ENCODE measurements around the gene WRNIP1. TPM values are rescaled to one million over a fixed set of nuclear protein-coding genes. Genes with fewer than 3 reads are reported as not detected.

WRNIP1 gene
- total RNA-seq, 2 experiments from 2014 or later, result 57.8 to 60.4 TPM

DNA sequence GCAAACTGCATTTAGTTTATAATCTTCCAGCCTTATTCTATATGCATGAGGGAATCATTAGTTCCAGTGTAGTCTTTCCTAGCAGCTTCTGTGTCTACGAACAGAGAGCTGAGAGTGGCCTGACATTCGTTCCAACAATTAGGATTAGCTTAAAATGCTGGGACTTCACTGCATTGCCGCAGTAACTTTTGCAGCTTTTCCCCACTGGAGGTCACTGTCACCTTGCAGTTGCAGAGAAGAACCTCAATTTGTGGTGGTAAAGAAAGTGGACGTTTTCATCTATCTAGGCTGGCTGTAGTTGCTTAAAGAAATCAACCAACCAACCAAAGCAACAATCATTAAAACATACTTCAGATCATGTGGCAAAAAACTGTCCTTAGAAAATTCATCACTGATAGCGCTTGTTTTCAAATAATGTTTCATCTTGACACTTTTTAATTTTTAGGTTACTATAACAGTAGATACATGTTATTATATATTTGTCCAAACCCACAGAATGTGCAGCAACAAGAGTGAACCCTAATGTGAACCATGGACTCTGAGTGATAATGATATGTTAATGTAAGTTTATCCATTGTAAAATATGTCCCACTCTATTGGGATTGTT is 26.7 kb upstream of the WRNIP1 start:
- POLR2A ChIA-PET, result no interaction called here
- CTCF ChIA-PET, result interaction anchor here (0.6 to 2.8 kb wide), 4 partner anchors 12 to 122 kb away, joined by 3 to 18 read pairs (median 6); partner anchors contain the start of genes MYLK4, SERPINB1 and WRNIP1

GRCh38 chr6:2739335-2739734 is 25.9 kb upstream of the WRNIP1 start:
- ChIA-PET CTCF (interaction anchor here (0.7 to 2.8 kb wide), 2 partner anchors 11 to 33 kb away, joined by 4 to 18 read pairs; partner anchors contain the start of gene MYLK4), POLR2A (no interaction called here)

GRCh38 chr6:2740581-2740980 is 24.6 kb upstream of the WRNIP1 start:
- ChIA-PET CTCF (interaction anchor here (1.2 kb wide), 1 partner anchor 10 kb away, joined by 3 read pairs; no protein-coding TSS in a partner anchor), POLR2A (no interaction called here)

GRCh38 chr6:2741756-2742155 is 23.4 kb upstream of the WRNIP1 start:
- CTCF ChIA-PET, result no interaction called here
- POLR2A ChIA-PET, result no interaction called here

- ChIA-PET POLR2A (no interaction called here), CTCF (no interaction called here)
These were observed 21.6 kb upstream of the WRNIP1 start for GRCh38 chr6:2743280-2744208.

- ChIA-PET CTCF (no interaction called here), POLR2A (no interaction called here)
These were observed 20.9 kb upstream of the WRNIP1 start for GRCh38 chr6:2744209-2744771.

DNA sequence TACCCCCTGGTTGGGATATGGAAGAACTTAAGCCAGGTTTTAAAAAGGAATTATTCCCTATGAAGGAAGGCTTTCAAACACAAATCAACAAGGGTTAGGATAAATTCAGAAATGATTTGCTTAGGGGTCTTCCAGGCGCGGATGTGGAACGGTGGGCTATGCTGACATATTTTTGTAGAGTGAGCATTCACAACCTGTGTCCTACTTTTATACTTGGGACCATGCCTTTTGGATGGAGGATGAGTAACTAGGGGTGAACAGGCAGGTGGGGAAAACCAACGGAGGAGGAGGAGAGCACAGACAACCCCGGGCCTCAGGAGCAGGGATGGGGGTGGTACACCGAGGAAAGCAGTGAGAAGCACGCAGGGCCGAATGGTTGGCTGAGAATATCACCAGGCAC is 20.4 kb upstream of the WRNIP1 start:
- CTCF ChIA-PET, result no interaction called here
- POLR2A ChIA-PET, result no interaction called here

- CTCF ChIA-PET, result no interaction called here
- POLR2A ChIA-PET, result no interaction called here
These were observed 19.9 kb upstream of the WRNIP1 start for GRCh38 chr6:2745246-2745645.

GRCh38 chr6:2746557-2747061 is 18.6 kb upstream of the WRNIP1 start:
- CTCF ChIA-PET, result no interaction called here
- POLR2A ChIA-PET, result no interaction called here

GRCh38 chr6:2748183-2748582 is 17.0 kb upstream of the WRNIP1 start:
- CTCF ChIA-PET, result interaction anchor here (1.3 kb wide), 1 partner anchor 17 kb away, joined by 4 read pairs; the partner anchor contains the start of gene WRNIP1
- POLR2A ChIA-PET, result no interaction called here

GRCh38 chr6:2749969-2750600 is 15.1 kb upstream of the WRNIP1 start:
- POLR2A ChIA-PET, result interaction anchor here (1.0 kb wide), 1 partner anchor 1268 kb away, joined by 5 read pairs; no protein-coding TSS in a partner anchor

DNA sequence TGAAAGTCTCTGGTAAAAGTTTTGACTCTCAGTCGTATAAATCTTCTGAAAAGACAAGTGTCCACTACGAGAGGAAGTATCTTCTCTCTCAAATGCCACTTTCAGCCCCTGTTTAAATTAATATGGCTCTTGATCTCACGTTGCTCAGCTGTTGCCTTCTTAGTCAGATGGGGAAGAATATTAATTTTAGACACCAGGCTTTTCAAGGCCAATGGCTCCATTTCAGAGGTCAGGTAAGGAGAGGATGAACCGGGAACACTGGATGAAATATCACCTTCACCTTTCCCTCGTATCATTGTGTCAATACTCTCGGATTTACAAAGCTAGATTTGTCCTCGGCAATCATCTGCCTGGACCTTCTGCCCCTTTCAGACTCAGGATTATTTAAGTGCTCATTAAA is 14.4 kb upstream of the WRNIP1 start, which contains the start of gene MYLK4:
MYLK4 (minus strand) TSS at position 91 of the 400 bp plus-strand sequence. CDS start 1,628 bp downstream, outside the sequence.
- ChIA-PET CTCF (interaction anchor here (0.6 to 3.4 kb wide), 11 partner anchors 8 to 1155 kb away, joined by 3 to 18 read pairs (median 6); no protein-coding TSS in a partner anchor), POLR2A (interaction anchor here (1.0 kb wide), 1 partner anchor 1267 kb away, joined by 5 read pairs; no protein-coding TSS in a partner anchor)

More at GRCh38 chr6:2749969-2750600, 15.1 kb upstream of the WRNIP1 start:
- CTCF ChIA-PET, result interaction anchor here (0.6 to 3.4 kb wide), 12 partner anchors 9 to 1154 kb away, joined by 3 to 18 read pairs (median 5); no protein-coding TSS in a partner anchor

DNA sequence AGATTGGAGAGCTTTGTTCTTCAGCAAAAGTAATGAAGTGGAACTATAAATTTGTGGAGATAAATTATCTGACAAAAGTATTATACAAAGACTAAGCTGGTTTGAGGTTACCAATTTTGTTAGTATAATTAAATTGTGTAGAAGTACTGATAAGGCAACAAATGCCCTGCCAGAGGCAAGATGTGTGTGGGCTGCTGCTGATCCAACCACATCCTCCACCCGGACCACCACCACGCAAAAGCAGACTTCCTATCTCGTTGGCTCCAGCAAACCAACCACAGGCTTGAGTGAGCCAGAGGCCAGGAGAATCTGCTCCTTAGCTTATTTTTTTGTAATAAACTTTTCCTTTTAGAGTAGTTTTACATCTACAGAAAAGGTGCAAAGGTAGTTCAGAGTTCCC is 13.3 kb upstream of the WRNIP1 start:
- ChIA-PET CTCF (interaction anchor here (3.3 to 3.4 kb wide), 2 partner anchors 9 to 14 kb away, joined by 16 to 18 read pairs; no protein-coding TSS in a partner anchor), POLR2A (no interaction called here)

GRCh38 chr6:2752477-2753109 is 12.6 kb upstream of the WRNIP1 start:
- CTCF ChIA-PET, result no interaction called here
- POLR2A ChIA-PET, result no interaction called here

DNA sequence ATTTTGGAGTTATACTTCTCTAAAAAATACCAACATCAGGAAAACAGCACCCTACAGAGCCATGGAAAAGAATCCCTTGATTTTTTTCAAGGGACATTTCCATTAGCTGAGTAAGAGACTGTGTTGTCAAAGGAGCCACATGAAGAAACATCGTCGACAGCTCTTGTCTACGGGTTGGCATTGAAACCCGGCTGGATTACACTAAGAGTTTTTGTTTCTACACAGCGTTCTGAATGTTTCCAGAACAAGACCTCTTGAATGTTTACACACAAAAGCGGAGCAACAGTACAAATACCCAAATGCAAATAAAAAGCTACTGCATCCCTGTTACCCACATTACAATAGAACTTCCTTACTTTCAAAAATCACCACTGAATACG is 12.1 kb upstream of the WRNIP1 start:
- ChIA-PET POLR2A (no interaction called here), CTCF (no interaction called here)

- CTCF ChIA-PET, result no interaction called here
These were observed 11.4 kb upstream of the WRNIP1 start for GRCh38 chr6:2753743-2754142.

DNA sequence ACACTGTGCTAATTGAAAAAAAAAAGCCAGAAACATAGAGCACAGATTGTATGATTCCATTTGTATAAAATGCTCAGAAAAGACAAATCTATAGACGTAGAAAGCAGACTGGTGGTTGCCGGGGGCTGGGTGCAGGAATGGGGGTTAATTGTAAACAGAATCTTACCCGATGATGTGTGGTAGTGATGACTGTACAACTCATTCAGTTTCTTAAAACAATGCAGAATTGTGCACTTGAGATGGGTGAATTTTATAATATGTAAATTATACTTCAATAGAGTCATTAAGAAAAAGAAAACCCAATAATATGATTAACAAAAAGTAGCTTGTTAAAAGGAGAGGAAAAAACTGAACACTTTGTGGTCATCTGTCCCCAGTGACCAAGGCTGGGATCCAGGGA is 10.8 kb upstream of the WRNIP1 start:
- POLR2A ChIA-PET, result no interaction called here
- CTCF ChIA-PET, result no interaction called here

More at GRCh38 chr6:2753743-2754142, 11.4 kb upstream of the WRNIP1 start:
- POLR2A ChIA-PET, result no interaction called here

GRCh38 chr6:2754911-2755310 is 10.3 kb upstream of the WRNIP1 start:
- ChIA-PET CTCF (no interaction called here), POLR2A (no interaction called here)

- CTCF ChIA-PET, result no interaction called here
- POLR2A ChIA-PET, result no interaction called here
These were observed 9.7 kb upstream of the WRNIP1 start for GRCh38 chr6:2755456-2755855.

Data from activated CD8-positive, alpha-beta memory T cell treated with anti-CD3 and anti-CD28 coated beads for 36 hours (primary cell).